ENCODE measurements around the gene LRRC7. TPM values are rescaled to one million over a fixed set of nuclear protein-coding genes. Genes with fewer than 3 reads are reported as not detected.

The LRRC7 gene
- total and polyA plus RNA-seq, 2 of the 13 experiments (the other 11 are each of a cell fraction or from before 2014, with no cell fraction given) = not detected

DNA sequence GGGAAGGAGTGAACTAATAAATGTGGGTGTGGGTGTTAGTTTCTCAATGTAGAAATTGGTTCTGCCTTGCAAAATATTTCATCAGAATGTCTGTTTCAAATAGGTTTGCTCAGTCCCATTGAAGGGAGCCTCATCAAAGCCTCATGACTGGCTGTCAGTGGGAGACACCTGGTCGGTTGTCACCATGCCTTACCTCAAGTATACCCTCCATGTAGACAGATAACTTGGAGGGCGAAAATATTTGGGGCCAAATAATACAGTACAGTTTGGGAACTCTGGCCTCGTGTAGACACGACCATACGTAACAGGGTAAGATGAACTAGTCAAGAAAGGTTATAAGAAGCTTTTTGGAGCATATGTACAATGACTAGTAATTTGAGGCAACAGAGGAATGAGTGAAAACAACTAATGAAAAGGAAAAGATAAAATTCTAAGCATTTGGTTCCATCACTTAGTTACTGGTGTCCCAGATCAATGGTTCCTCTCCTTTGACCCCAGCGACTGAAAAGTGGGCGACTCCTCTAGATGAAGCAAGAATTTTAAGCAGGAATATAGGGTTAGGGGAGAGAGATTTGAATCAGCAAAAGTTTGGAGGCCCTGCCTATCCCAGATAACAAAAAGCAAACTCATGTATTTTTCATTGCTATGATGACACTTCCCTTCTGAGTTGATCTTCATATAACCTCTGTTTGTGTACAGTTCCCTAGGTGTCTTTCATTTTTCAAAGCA, 473.8 kb downstream of the LRRC7 start (continued):
- TF ChIP-seq, protein P1, sequence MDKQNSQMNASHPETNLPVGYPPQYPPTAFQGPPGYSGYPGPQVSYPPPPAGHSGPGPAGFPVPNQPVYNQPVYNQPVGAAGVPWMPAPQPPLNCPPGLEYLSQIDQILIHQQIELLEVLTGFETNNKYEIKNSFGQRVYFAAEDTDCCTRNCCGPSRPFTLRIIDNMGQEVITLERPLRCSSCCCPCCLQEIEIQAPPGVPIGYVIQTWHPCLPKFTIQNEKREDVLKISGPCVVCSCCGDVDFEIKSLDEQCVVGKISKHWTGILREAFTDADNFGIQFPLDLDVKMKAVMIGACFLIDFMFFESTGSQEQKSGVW (CRISPR knock-in tag; IDR thresholded peaks at IDR 0.05; ENCODE audit: borderline replicate concordance) = no peak
- TF ChIP-seq CBX1 (IDR thresholded peaks at IDR 0.05; ENCODE audit: low read depth) = no peak
- TF ChIP-seq ZNF891 (CRISPR knock-in tag; IDR thresholded peaks at IDR 0.05) = no peak
- TF ChIP-seq ZSCAN21 (CRISPR knock-in tag; IDR thresholded peaks at IDR 0.05; ENCODE audit: borderline replicate concordance) = no peak
- no peak for TF ChIP-seq SP1 (IDR thresholded peaks at IDR 0.05)
- no peak for TF ChIP-seq SP1 (CRISPR knock-in tag; IDR thresholded peaks at IDR 0.05)
- TF ChIP-seq, protein P2, sequence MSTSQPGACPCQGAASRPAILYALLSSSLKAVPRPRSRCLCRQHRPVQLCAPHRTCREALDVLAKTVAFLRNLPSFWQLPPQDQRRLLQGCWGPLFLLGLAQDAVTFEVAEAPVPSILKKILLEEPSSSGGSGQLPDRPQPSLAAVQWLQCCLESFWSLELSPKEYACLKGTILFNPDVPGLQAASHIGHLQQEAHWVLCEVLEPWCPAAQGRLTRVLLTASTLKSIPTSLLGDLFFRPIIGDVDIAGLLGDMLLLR (CRISPR knock-in tag; IDR thresholded peaks at IDR 0.05) = no peak
- TF ChIP-seq, protein P3, sequence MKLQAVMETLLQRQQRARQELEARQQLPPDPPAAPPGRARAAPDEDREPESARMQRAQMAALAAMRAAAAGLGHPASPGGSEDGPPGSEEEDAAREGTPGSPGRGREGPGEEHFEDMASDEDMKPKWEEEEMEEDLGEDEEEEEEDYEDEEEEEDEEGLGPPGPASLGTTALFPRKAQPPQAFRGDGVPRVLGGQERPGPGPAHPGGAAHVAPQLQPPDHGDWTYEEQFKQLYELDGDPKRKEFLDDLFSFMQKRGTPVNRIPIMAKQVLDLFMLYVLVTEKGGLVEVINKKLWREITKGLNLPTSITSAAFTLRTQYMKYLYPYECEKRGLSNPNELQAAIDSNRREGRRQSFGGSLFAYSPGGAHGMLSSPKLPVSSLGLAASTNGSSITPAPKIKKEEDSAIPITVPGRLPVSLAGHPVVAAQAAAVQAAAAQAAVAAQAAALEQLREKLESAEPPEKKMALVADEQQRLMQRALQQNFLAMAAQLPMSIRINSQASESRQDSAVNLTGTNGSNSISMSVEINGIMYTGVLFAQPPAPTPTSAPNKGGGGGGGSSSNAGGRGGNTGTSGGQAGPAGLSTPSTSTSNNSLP (IDR thresholded peaks at IDR 0.05; ENCODE audit: low read depth, low read length) = no peak

- Histone ChIP-seq H2AFZ (ENCODE audit: low read length) (no peak overlapping the region), H3K27ac (ENCODE audit: extremely low read length, insufficient read depth, low read length) (no peak overlapping the region), H3K4me2 (ENCODE audit: low read depth, low read length) (no peak overlapping the region), H3K9ac (ENCODE audit: insufficient read depth, low read depth, low read length) (no peak overlapping the region), H3K27me3 (ENCODE audit: control insufficient read depth in 1 of 2, insufficient read depth in 2 of 2, low read length in 2 of 2) (0 out of 5 replicates have a peak, but pooled peaks cover 0 to 7% of the 10 kb centered on the region in 2 experiments), H3K9me3 (ENCODE audit: low read length) (no peaks in the 10 kb centered on the region), H3K4me1 (ENCODE audit: insufficient read depth, low read length) (no peaks in the 10 kb centered on the region), H3K36me3 (replicated peaks in 1 of 2; ENCODE audit: control insufficient read depth in 1 of 2, insufficient read depth in 2 of 2, low read length in 2 of 2) (no peaks in the 10 kb centered on the region), H3K4me3 (replicated peaks in 1 of 3; ENCODE audit: insufficient read depth in 1 of 3, low read depth in 2 of 3, low read length in 3 of 3) (no peak overlapping the region), H4K20me1 (ENCODE audit: insufficient read depth, low read length) (no peaks in the 10 kb centered on the region), H3K79me2 (ENCODE audit: insufficient read depth, low read length) (no peaks in the 10 kb centered on the region)
- BruUV-seq (replicated peaks) = no TSS peak
- POLR2A ChIA-PET = no interaction called here
- CTCF ChIA-PET (ENCODE audit: low intra/inter-chr PET ratio, low total read pairs) = no interaction called here
- in situ Hi-C loops (cut with HindIII; ENCODE audit: extremely low pct_ligation_motif_present, low pct_unique_long_range_greater_than_20kb) (no loop called here), intact Hi-C loops (cut with micrococcal nuclease; ENCODE audit: unreplicated experiment) (no loop called here)
- no peak for DNase-seq (ENCODE audit: low spot score)
- under 1% methylated on average over 3 of the region's 3 CpGs for WGBS (ENCODE audit: low lambda C conversion rate)
- no peak for FAIRE-seq
- TF ChIP-seq ARNTL (CRISPR knock-in tag; IDR thresholded peaks at IDR 0.05) = no peak
- TF ChIP-seq THAP8 (CRISPR knock-in tag; IDR thresholded peaks at IDR 0.05; ENCODE audit: borderline replicate concordance) = no peak
- no peak for TF ChIP-seq RELA (CRISPR knock-in tag; IDR thresholded peaks at IDR 0.05)
- ATAC-seq = no peak
Measured at GRCh38 chr1:70042090-70042731, 474.5 kb downstream of the LRRC7 start.

Measured in HepG2 (cell line).